ENCODE data around the gene VTN. TPM values are rescaled to one million over a fixed set of nuclear protein-coding genes. Genes with fewer than 3 reads are reported as not detected.

Gene VTN
- total RNA-seq, 1 donor from 2014 or later = not detected

DNA sequence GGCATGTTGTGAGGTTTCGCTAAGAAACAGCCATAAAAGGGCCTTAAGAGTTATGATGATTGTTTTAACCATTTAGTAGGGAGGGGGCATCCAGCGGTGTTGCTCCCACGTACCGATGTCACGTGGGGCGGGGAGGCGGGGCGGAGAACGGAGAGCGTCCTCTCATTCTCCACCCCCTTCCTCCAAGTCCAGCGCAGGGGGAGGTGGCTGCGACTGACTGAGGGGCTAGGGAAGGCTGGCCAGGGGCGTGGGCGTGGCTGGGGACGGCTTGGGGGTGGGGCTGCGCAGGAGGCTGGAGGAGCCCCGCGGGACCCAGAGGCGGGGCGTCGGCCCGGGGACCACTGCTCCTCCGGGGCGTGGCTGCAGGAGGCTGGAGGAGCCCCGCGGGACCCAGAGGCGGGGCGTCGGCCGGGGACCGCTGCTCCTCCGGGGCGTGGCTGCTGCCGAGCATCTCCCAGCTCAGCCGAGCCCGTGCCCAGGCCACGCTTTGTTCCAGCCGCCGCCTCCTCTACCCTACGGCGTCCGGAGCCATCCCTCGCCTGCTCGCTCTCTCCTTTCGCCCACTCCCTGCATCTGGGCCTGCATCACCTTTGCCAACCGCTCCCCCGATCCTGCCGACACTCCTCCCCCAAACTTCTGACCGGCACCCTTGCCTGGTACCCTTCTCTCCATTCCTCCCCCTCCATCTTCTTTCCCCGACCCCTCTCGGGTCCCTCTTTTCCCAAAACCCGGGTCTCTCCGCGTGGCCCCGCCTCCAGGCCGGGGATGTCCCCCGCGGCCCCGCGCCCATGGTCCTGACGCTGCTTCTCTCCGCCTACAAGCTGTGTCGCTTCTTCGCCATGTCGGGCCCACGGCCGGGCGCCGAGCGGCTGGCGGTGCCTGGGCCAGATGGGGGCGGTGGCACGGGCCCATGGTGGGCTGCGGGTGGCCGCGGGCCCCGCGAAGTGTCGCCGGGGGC lies 1.4 kb upstream of the VTN start, which contains the start of gene SARM1:
Gene SARM1, plus strand, starts transcription at position 450 of the 958 bp plus-strand sequence. Its CDS starts 339 bp downstream, at position 789.
- TF ChIP-seq, protein P1, sequence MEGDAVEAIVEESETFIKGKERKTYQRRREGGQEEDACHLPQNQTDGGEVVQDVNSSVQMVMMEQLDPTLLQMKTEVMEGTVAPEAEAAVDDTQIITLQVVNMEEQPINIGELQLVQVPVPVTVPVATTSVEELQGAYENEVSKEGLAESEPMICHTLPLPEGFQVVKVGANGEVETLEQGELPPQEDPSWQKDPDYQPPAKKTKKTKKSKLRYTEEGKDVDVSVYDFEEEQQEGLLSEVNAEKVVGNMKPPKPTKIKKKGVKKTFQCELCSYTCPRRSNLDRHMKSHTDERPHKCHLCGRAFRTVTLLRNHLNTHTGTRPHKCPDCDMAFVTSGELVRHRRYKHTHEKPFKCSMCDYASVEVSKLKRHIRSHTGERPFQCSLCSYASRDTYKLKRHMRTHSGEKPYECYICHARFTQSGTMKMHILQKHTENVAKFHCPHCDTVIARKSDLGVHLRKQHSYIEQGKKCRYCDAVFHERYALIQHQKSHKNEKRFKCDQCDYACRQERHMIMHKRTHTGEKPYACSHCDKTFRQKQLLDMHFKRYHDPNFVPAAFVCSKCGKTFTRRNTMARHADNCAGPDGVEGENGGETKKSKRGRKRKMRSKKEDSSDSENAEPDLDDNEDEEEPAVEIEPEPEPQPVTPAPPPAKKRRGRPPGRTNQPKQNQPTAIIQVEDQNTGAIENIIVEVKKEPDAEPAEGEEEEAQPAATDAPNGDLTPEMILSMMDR (conservative IDR thresholded peaks at IDR 0.05; ENCODE audit: low read depth, low read length) = no peak
- no peak for DNase-seq (ENCODE audit: low read depth)
- no peak within 1 kb of the TSS for H3K4me3 ChIP-seq (ENCODE audit: low read depth, low read length)

DNA sequence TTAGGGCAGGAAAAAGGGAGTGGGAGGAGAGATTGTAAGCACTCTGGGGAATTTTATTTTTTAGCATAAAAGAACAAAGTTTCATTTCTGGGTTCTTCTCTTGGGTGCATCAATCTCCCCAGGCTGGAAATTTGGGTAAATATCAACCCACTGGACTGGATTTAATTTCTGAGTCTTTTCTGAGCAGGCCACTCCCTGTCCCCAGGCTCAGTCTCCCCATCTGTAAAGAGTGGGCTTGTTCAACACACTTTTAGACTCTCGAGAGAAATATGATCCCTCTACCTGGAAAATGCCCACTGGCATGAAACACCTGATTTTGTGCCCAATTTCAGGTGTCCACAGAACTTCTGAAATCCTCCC lies 617 bp upstream of the VTN start:
- H3K4me3 ChIP-seq (ENCODE audit: low read depth, low read length) = no peak overlapping the region
- TF ChIP-seq, protein P1 (conservative IDR thresholded peaks at IDR 0.05; ENCODE audit: low read depth, low read length) = no peak
- DNase-seq (ENCODE audit: low read depth) = no peak

DNA sequence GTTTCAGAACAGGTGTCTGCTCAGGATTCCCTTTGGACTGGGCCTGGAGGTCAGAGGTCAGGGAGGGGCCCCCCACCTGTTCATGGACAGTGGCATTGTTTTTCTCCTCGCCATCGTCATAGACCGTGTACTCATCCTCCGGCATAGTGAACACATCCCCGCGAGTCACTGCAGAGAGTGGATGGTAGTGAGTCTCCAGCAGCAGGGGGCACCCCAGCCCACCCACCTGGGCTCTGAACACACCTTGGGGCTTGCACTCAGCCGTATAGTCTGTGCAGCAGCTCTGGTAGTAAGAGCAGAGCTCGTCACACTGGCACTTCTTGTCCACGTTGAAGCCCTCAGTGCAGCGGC lies 448 bp downstream of the VTN start:
- TF ChIP-seq, protein P1 (conservative IDR thresholded peaks at IDR 0.05; ENCODE audit: low read depth, low read length) = no peak
- no peak overlapping the region for H3K4me3 ChIP-seq (ENCODE audit: low read depth, low read length)
- DNase-seq (ENCODE audit: low read depth) = no peak

DNA sequence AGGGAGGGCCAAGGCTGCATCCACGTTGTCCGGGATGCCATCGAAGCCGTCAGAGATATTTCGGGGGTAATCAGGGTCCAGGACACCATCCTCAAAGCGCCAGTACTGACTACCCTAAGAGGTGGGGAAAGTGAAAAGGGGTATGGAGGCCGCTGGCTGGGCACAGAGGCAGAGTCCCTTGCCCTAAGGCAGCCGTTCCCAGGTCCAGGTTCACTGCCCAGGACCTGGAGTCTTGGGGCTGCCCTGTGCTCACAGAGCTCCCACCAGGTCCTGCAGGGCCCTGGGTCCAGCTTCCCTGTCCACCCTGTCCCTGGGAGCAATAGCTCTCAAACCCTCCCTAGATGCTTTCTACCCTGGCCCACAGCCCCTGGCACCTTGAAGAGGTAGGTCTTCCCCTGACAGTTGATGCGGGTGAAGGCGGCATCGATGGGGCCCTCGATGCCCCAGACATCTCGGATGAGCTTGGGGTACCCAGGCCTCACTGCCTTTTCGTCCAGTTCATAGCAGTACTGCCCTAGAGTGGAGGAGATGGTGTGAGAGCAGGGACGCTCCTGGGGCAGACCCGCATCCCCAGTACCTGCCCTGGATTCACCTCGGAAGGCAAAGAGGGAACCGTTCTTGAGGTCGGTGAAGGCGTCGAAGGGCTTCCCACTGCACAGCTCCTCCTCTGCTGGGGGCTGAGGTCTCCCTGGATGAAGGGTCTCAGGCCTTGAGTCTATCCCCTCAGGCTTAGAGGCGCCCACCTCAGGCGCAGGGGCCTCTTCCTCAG lies 1.0 kb downstream of the VTN start:
- TF ChIP-seq, protein P1 (conservative IDR thresholded peaks at IDR 0.05; ENCODE audit: low read depth, low read length) = no peak
- no peak overlapping the region for H3K4me3 ChIP-seq (ENCODE audit: low read depth, low read length)
- DNase-seq (ENCODE audit: low read depth) = no peak

DNA sequence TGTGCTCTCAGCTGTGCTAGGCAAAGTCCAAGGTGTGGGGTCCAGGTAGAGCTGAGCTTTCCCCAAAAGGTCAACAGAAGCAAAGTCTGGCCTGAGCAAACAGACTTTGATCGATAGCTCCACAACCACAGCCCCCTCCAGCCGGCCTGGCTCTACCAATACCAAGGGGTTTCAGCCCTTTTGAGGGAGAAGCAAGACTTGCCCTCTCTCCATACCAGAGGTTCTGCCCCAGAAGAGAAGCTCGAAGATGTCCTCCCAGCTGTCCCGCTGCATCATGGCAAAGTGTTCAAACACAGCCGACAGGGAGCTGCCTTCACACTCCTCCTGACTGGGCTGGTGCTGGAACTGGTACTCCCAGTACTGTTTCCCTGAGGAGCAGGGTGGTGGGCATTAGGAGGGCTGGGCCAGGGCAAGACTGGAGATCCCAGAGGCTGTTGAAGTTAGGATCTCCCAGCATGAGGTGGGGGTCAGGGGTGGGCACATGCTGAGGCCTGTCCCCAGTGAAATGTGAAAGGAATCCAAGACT lies 1.7 kb downstream of the VTN start:
- DNase-seq (ENCODE audit: low read depth) = no peak

DNA sequence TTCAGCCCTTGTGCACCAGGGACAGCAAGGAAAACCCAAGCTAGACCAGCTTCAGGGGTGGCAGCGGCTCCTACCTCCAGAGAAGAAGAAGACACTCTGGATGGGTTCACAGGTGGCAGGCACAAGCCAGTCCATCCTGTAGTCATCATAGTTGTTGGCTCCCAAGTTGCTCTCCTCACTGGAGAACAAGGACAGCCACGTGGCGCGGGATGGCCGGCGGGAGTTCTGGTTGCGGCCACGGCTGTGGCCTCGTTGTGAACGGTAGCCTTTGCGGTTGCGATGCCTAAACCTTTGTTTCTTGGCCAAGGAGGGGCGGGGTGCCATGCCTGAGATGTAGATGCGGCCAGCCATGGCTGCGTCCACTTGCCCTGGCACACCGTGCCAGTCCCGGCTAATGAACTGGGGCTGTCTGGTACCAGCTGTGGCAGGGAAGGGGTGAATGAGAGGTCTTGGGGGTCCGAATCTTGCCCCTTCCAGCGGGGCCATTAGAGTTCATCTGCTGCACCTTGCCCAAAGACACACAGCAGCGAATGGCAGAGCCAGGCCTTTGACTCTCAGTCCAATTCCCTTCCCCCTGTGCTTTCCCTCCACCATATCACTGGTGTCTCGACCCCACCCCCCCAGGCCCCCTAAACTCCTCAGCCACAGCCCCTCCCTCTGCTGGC lies 2.3 kb downstream of the VTN start:
- TF ChIP-seq, protein P1 (conservative IDR thresholded peaks at IDR 0.05; ENCODE audit: low read depth, low read length) = no peak
- DNase-seq (ENCODE audit: low read depth) = no peak
- no peak overlapping the region for H3K4me3 ChIP-seq (ENCODE audit: low read depth, low read length)

More for the DNA sequence above, 1.7 kb downstream of the VTN start:
- no peak overlapping the region for H3K4me3 ChIP-seq (ENCODE audit: low read depth, low read length)
- TF ChIP-seq, protein P1 (conservative IDR thresholded peaks at IDR 0.05; ENCODE audit: low read depth, low read length) = no peak
